PFSK-1 (cell line): ENCODE measurements around the gene KAZN.

ENCODE experiments used
- FOXP2 ChIP-seq: optimal IDR thresholded peaks from 2 replicates; pipeline ENCODE3; 2011; ENCODE audit warnings: borderline replicate concordance, control low read depth, inconsistent platforms; ENCODE audit not compliant: insufficient read depth; ENCODE audit errors: extremely low read length, extremely low read depth
- POLR2AphosphoS5 ChIP-seq: IDR thresholded peaks from 2 replicates; pipeline ENCODE4 v1.6.1; 2012; ENCODE audit warnings: low read depth, mild to moderate bottlenecking, control low read depth, low read length, moderate library complexity
- REST ChIP-seq, 2 experiments: IDR thresholded peaks; 2 replicates each; pipeline versions ENCODE4 v1.6.1 to v1.8.0; 2011 to 2012; ENCODE audit warnings: low read depth in 2 of 2, low read length in 2 of 2, control low read depth in 1 of 2, inconsistent platforms in 1 of 2, mild to moderate bottlenecking in 1 of 2, moderate library complexity in 1 of 2; ENCODE audit not compliant: insufficient read depth in 1 of 2
- SIN3A ChIP-seq: IDR thresholded peaks from 2 replicates; pipeline ENCODE4 v1.6.1; 2012; ENCODE audit warnings: mild to moderate bottlenecking, low read length, moderate library complexity, borderline replicate concordance; ENCODE audit not compliant: insufficient read depth
- TAF1 ChIP-seq: IDR thresholded peaks from 2 replicates; pipeline ENCODE4 v1.6.1; 2012; ENCODE audit warnings: low read length, control low read depth, borderline replicate concordance; ENCODE audit not compliant: insufficient read depth

Gene KAZN

GRCh38 chr1:14767075-14767474, 168.6 kb downstream of the KAZN start:
- no peak for TF ChIP-seq FOXP2
- TF ChIP-seq POLR2AphosphoS5, result no peak
- TF ChIP-seq TAF1, result no peak
- no peak for TF ChIP-seq SIN3A
- TF ChIP-seq REST (IDR thresholded peaks at IDR 0.05; ENCODE audit: insufficient read depth in 1 of 2, low read depth in 2 of 2, low read length in 2 of 2), result no peak

- TF ChIP-seq POLR2AphosphoS5 (no peak), TAF1 (no peak), FOXP2 (no peak), SIN3A (no peak), REST (IDR thresholded peaks at IDR 0.05; ENCODE audit: insufficient read depth in 1 of 2, low read depth in 2 of 2, low read length in 2 of 2) (no peak)
These were observed 170.3 kb downstream of the KAZN start for GRCh38 chr1:14768582-14769304.

GRCh38 chr1:14769486-14770274, 171.2 kb downstream of the KAZN start:
- TF ChIP-seq FOXP2 (no peak), TAF1 (no peak), POLR2AphosphoS5 (no peak), SIN3A (no peak), REST (IDR thresholded peaks at IDR 0.05; ENCODE audit: insufficient read depth in 1 of 2, low read depth in 2 of 2, low read length in 2 of 2) (no peak)

- TF ChIP-seq REST (IDR thresholded peaks at IDR 0.05; ENCODE audit: insufficient read depth in 1 of 2, low read depth in 2 of 2, low read length in 2 of 2), result no peak
These were observed 175.0 kb downstream of the KAZN start for GRCh38 chr1:14773396-14774025.
